ENCODE results near the gene AP4M1.
A peak's percentile ranks its signal among the peaks of the same experiment; 100 is the strongest.

The AP4M1 gene

GRCh38 chr7:100101016-100101862 is at the start of gene AP4M1, which contains the start of gene MCM7:
AP4M1 (plus strand) TSS chr7:100101643; CDS start chr7:100101715, 72 bp downstream.
MCM7 (minus strand) TSS chr7:100101397; CDS start chr7:100101294, 103 bp downstream.
- DNase-seq = peak; percentile 98

- no peak for DNase-seq
Observed at GRCh38 chr7:100053215-100053614, 48.2 kb upstream of the AP4M1 start.

GRCh38 chr7:100057006-100057405 is 44.4 kb upstream of the AP4M1 start:
- no peak for DNase-seq

GRCh38 chr7:100059251-100059739 is 42.1 kb upstream of the AP4M1 start:
- DNase-seq = no peak

- DNase-seq = no peak
Observed at GRCh38 chr7:100061518-100062193, 39.8 kb upstream of the AP4M1 start.

- DNase-seq = no peak
Observed at GRCh38 chr7:100063376-100063775, 38.1 kb upstream of the AP4M1 start.

- no peak for DNase-seq
Observed at GRCh38 chr7:100064162-100064561, 37.3 kb upstream of the AP4M1 start.

- no peak for DNase-seq
Observed at GRCh38 chr7:100065452-100066186, 35.8 kb upstream of the AP4M1 start.

- DNase-seq = no peak
Observed at GRCh38 chr7:100066953-100067352, 34.5 kb upstream of the AP4M1 start.

GRCh38 chr7:100069991-100070390 is 31.5 kb upstream of the AP4M1 start:
- no peak for DNase-seq

GRCh38 chr7:100071018-100071723 is 30.3 kb upstream of the AP4M1 start:
- DNase-seq = no peak

- no peak for DNase-seq
Observed at GRCh38 chr7:100072462-100072861, 29.0 kb upstream of the AP4M1 start.

- DNase-seq = no peak
Observed at GRCh38 chr7:100074841-100075240, 26.6 kb upstream of the AP4M1 start.

GRCh38 chr7:100075418-100075817 is 26.0 kb upstream of the AP4M1 start:
- no peak for DNase-seq

GRCh38 chr7:100077205-100077604 is 24.2 kb upstream of the AP4M1 start:
- DNase-seq = no peak

GRCh38 chr7:100079024-100079560 is 22.4 kb upstream of the AP4M1 start:
- DNase-seq = no peak

GRCh38 chr7:100080907-100081534 is 20.4 kb upstream of the AP4M1 start:
- no peak for DNase-seq

GRCh38 chr7:100081535-100082102 is 19.8 kb upstream of the AP4M1 start, which contains the start of gene ZNF3:
ZNF3 (minus strand) TSS chr7:100081723; CDS start chr7:100077357, 4,366 bp downstream.
- DNase-seq = peak; percentile 100

GRCh38 chr7:100082978-100083377 is 18.5 kb upstream of the AP4M1 start:
- no peak for DNase-seq

GRCh38 chr7:100085515-100085914 is 15.9 kb upstream of the AP4M1 start:
- DNase-seq = no peak

GRCh38 chr7:100087055-100087750 is 14.2 kb upstream of the AP4M1 start:
- no peak for DNase-seq
